Memory B cell (primary cell): ENCODE results near the gene FCER1G.
A peak's percentile ranks its signal among the peaks of the same experiment; 100 is the strongest.

Experiments used
- ATAC-seq: fragments of 150-1000 bp; cut with Tn5 transposase; 2 replicates; pipeline ENCODE4 v1.10.0; 2021; ENCODE audit warnings: low read depth, mild to moderate bottlenecking, moderate library complexity
- DNase-seq, 2 donors: peaks; one replicate each; pipeline ENCODE4 v3.0.0; 2022; ENCODE audit warnings: low spot score in 2 of 2
- H3K27ac Mint-ChIP-seq: one replicate; pipeline ENCODE4 v1.8.0; 2022; ENCODE audit warnings: mild to moderate bottlenecking, moderate library complexity, mixed read lengths
- H3K27me3 Mint-ChIP-seq: one replicate; pipeline ENCODE4 v1.8.0; 2022; ENCODE audit warnings: mixed read lengths
- H3K36me3 Mint-ChIP-seq: one replicate; pipeline ENCODE4 v1.8.0; 2022; ENCODE audit warnings: mild to moderate bottlenecking, mixed read lengths
- H3K4me1 Mint-ChIP-seq: one replicate; pipeline ENCODE4 v1.8.0; 2022; ENCODE audit warnings: mixed read lengths
- H3K4me3 Mint-ChIP-seq: one replicate; pipeline ENCODE4 v1.8.0; 2022; ENCODE audit warnings: mild to moderate bottlenecking, moderate library complexity, mixed read lengths
- H3K9me3 Mint-ChIP-seq: one replicate; pipeline ENCODE4 v1.8.0; 2022; ENCODE audit warnings: mixed read lengths

FCER1G gene

DNA sequence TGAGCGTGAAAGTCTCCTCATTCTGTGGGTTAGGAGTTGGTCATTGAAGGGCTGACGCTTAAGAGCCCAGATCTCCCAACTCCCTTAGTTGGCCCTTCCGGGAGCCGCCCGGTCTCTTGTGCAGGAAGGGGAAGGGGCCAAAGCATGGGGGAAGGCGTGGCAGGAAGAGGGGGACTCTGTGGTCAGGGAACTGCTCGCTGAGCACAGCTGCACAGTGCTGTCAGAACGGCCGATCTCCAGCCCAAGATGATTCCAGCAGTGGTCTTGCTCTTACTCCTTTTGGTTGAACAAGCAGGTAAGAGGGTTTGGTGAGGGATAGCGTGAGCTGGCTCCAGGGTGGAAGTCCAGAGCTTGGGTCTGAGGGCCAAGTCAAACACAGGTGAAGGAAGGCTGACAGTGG is at the start of gene FCER1G:
Gene FCER1G (plus strand): TSS at position 220 of the 400 bp plus-strand sequence. CDS start 27 bp downstream, at position 247.
- no peaks in the 10 kb centered on the region for H3K9me3 Mint-ChIP-seq
- ATAC-seq, result no peak
- H3K4me1 Mint-ChIP-seq, result peaks cover 25% of the 10 kb centered on the region
- H3K4me3 Mint-ChIP-seq, result no peak within 1 kb of the TSS
- peaks cover 6% of the 10 kb centered on the region for H3K27me3 Mint-ChIP-seq
- H3K36me3 Mint-ChIP-seq, result peaks cover 35% of the 10 kb centered on the region
- no peak for DNase-seq
- no peak within 1 kb of the TSS for H3K27ac Mint-ChIP-seq

DNA sequence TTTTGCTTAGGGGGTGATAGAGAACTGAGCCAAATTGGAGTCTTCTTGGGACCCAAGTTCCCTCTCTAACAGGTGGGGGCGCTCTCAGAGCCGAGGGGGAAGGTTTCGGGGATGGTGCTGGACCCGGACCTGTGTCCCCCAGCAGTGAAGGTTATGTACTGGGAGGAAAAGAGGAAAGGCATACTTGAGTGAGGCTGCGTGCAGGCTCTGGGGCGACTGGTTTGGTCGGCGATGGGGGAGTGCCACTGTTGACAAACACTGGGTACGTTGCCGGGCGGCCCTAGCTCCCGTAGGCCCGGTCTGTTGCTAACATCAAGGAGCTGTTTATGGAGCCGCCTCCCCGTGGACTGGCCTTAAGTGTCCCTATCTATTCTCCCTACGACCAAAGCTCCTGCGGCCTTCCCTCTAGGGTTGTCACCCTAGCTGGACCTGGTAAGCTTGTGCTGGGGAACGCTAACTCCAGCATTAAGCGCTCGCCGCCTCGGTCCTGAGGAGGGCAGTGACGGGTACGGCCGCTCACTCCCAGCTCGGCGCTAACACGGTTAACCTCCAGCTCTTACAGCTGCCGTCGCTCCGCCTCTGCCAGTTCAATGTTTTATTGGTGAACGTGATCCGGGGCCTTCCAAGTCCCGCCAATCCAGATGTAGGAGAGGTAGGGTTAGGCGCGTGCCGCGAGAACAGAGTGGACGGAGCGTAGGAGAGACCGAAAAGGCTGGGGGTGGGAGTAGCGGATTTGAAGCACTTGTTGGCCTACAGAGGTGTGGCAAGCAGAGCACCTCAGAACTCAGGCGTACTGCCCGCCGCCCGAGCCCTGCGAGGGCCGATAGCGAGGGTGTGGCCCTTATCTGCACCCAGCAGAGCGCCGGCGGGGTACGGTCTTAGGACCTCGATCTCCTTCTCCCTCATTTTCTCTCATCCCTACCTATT is 49.1 kb upstream of the FCER1G start, which contains the start of gene PPOX:
Gene PPOX (plus strand): TSS at position 685 of the 927 bp plus-strand sequence. CDS start 422 bp downstream, outside the sequence.
- H3K27me3 Mint-ChIP-seq, result no peaks in the 10 kb centered on the region
- ATAC-seq, result peak; percentile 88
- H3K27ac Mint-ChIP-seq, result peak within 1 kb of the TSS; percentile 96
- DNase-seq, result peak; percentile 82 to 90
- H3K4me3 Mint-ChIP-seq, result peak within 1 kb of the TSS; percentile 84
- peaks cover 35% of the 10 kb centered on the region for H3K4me1 Mint-ChIP-seq
- peaks cover 19% of the 10 kb centered on the region for H3K36me3 Mint-ChIP-seq
- H3K9me3 Mint-ChIP-seq, result no peaks in the 10 kb centered on the region

DNA sequence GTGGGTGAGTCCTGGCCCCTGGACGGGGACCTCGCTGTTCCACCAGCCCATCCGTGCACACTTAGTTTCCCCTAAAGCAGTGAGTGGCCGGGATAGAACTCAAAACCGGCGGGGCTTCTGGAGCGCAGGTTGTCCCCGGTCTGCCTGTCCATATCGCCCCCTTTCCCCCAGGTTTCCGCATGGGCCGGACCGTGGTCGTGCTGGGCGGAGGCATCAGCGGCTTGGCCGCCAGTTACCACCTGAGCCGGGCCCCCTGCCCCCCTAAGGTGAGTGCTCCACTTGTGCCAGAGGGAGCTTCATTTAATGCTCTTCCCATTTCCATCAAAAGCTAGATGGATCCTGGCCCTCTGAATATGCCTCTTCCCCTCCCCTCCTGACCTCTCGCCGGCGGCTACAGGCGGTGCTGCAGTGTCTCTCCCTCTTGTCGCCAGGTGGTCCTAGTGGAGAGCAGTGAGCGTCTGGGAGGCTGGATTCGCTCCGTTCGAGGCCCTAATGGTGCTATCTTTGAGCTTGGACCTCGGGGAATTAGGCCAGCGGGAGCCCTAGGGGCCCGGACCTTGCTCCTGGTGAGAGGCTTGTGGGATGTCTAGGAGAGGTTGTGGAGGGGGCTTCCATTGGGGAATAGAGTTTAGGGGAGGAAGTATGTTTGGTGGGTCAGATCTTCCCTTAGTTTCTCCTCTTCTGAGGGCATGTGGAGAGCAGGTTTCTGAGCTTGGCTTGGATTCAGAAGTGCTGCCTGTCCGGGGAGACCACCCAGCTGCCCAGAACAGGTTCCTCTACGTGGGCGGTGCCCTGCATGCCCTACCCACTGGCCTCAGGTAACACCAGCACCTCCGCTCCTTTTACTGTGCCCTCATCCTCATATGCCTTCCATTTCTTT is 48.2 kb upstream of the FCER1G start:
- DNase-seq (no peak), ATAC-seq (no peak)
- H3K27me3 Mint-ChIP-seq, result no peaks in the 10 kb centered on the region
- peak overlapping the region; percentile 84 for H3K4me3 Mint-ChIP-seq
- peak overlapping the region; percentile 96 for H3K27ac Mint-ChIP-seq
- H3K36me3 Mint-ChIP-seq, result peaks cover 19% of the 10 kb centered on the region
- no peaks in the 10 kb centered on the region for H3K9me3 Mint-ChIP-seq
- peaks cover 26% of the 10 kb centered on the region for H3K4me1 Mint-ChIP-seq

DNA sequence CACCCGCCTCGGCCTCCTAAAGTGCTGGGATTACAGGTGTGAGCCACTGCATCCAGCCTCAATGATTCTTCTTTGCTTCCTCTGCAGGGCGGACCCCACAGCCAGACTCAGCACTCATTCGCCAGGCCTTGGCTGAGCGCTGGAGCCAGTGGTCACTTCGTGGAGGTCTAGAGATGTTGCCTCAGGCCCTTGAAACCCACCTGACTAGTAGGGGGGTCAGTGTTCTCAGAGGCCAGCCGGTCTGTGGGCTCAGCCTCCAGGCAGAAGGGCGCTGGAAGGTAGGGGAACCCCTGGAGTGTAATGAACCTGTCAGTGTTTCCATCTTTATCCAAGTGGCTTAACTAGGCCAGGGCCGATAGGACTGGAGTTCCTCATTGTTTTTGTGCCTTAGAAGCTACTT is 46.2 kb upstream of the FCER1G start:
- H3K27ac Mint-ChIP-seq, result no peak overlapping the region
- H3K27me3 Mint-ChIP-seq, result no peaks in the 10 kb centered on the region
- H3K36me3 Mint-ChIP-seq, result peaks cover 24% of the 10 kb centered on the region
- no peak for ATAC-seq
- H3K4me3 Mint-ChIP-seq, result no peak overlapping the region
- DNase-seq, result no peak
- peaks cover 18% of the 10 kb centered on the region for H3K4me1 Mint-ChIP-seq
- H3K9me3 Mint-ChIP-seq, result no peaks in the 10 kb centered on the region

DNA sequence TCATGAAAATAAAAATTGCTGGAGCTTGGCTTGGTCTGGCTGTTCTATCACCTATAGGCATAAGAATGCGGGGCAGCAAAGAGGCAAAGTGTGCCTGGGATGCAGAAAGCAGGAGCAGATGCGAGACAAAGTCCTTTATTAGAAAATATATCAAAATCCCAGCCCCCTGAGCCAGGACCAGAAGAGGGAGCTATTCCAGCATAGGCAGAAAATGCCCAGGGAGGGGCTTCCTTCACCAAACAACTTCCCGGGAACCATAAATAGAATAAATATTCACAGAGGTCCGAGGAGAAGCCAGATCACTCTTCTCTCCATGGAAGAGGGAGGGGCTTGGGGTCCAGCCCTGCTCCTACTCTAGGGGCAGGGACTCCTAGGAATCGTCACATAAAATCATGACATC is 43.9 kb upstream of the FCER1G start:
- peaks cover 35% of the 10 kb centered on the region for H3K36me3 Mint-ChIP-seq

DNA sequence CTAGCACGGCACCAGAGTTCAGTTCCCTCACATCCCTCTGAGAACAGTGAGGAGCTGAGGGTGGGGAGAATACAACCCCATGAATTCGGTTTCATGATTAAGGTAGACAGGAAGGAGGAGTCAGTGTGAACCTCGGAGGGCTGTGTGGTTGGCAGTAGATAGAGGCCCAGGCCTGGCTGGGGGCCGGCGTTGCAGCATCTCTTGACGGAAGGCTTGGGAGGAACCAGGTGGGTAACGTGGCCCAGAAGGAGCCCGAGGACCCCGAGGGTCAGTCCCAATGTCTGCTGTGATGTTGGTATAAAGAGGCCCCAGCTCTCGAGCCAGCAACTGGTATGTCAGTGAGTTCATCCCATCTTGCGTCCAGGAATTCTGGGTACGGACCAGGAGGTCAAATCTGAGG is 43.4 kb upstream of the FCER1G start:
- DNase-seq (no peak), ATAC-seq (no peak)
- Mint-ChIP-seq H3K4me3 (no peak overlapping the region), H3K27ac (no peak overlapping the region), H3K27me3 (no peaks in the 10 kb centered on the region), H3K36me3 (peaks cover 35% of the 10 kb centered on the region), H3K9me3 (no peaks in the 10 kb centered on the region), H3K4me1 (peaks cover 35% of the 10 kb centered on the region)

More for the DNA sequence above, 43.9 kb upstream of the FCER1G start:
- Mint-ChIP-seq H3K4me3 (no peak overlapping the region), H3K27ac (no peak overlapping the region), H3K9me3 (no peaks in the 10 kb centered on the region), H3K27me3 (no peaks in the 10 kb centered on the region), H3K4me1 (peaks cover 30% of the 10 kb centered on the region)
- ATAC-seq (no peak), DNase-seq (no peak)

GRCh38 chr1:161172349-161172748 is 42.7 kb upstream of the FCER1G start:
- Mint-ChIP-seq H3K27me3 (no peaks in the 10 kb centered on the region), H3K9me3 (no peaks in the 10 kb centered on the region), H3K4me3 (no peak overlapping the region), H3K4me1 (peaks cover 31% of the 10 kb centered on the region), H3K27ac (no peak overlapping the region), H3K36me3 (peaks cover 35% of the 10 kb centered on the region)
- no peak for DNase-seq
- ATAC-seq, result no peak

GRCh38 chr1:161172776-161173376 is 42.2 kb upstream of the FCER1G start:
- no peaks in the 10 kb centered on the region for H3K27me3 Mint-ChIP-seq
- H3K36me3 Mint-ChIP-seq, result peaks cover 35% of the 10 kb centered on the region
- peak overlapping the region; percentile 67 for H3K27ac Mint-ChIP-seq

DNA sequence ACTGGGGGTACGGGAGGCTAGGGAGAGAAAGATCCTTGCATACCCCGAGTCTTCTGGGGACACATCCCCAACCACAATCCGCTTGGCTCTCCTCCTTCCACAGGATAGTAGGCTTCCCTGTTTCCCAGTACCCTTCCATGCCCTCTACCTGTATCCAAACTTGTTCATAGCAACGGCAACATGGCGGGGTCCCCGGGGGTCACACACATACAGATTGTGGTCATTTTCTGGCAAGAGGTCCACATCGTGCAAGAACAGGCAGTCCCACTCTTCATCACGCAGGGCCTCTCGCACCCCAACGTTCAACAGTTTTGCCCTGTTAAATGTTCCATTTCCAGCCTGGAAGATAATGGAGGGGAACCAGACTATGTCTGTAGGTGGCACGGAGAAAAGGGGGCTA is 41.4 kb upstream of the FCER1G start:
- Mint-ChIP-seq H3K4me3 (no peak overlapping the region), H3K27ac (peak overlapping the region; percentile 67), H3K36me3 (peaks cover 35% of the 10 kb centered on the region), H3K9me3 (no peaks in the 10 kb centered on the region), H3K4me1 (peaks cover 33% of the 10 kb centered on the region), H3K27me3 (no peaks in the 10 kb centered on the region)
- ATAC-seq (no peak), DNase-seq (no peak)

More at GRCh38 chr1:161172776-161173376, 42.2 kb upstream of the FCER1G start:
- peaks cover 33% of the 10 kb centered on the region for H3K4me1 Mint-ChIP-seq
- H3K9me3 Mint-ChIP-seq, result no peaks in the 10 kb centered on the region
- ATAC-seq (no peak), DNase-seq (no peak)
- H3K4me3 Mint-ChIP-seq, result no peak overlapping the region

GRCh38 chr1:161174911-161175310 is 40.2 kb upstream of the FCER1G start:
- peak overlapping the region; percentile 14 for H3K27ac Mint-ChIP-seq
- no peak for ATAC-seq
- DNase-seq, result no peak
- H3K4me1 Mint-ChIP-seq, result peaks cover 36% of the 10 kb centered on the region
- no peaks in the 10 kb centered on the region for H3K27me3 Mint-ChIP-seq
- H3K4me3 Mint-ChIP-seq, result peak overlapping the region; percentile 29
- peaks cover 31% of the 10 kb centered on the region for H3K36me3 Mint-ChIP-seq
- H3K9me3 Mint-ChIP-seq, result no peaks in the 10 kb centered on the region

- Mint-ChIP-seq H3K9me3 (no peaks in the 10 kb centered on the region), H3K36me3 (peaks cover 31% of the 10 kb centered on the region), H3K27me3 (no peaks in the 10 kb centered on the region), H3K4me3 (peak overlapping the region; percentile 100), H3K27ac (peak overlapping the region; percentile 96), H3K4me1 (peaks cover 42% of the 10 kb centered on the region)
- DNase-seq (no peak), ATAC-seq (no peak)
These were observed 39.2 kb upstream of the FCER1G start for GRCh38 chr1:161175771-161176453.

DNA sequence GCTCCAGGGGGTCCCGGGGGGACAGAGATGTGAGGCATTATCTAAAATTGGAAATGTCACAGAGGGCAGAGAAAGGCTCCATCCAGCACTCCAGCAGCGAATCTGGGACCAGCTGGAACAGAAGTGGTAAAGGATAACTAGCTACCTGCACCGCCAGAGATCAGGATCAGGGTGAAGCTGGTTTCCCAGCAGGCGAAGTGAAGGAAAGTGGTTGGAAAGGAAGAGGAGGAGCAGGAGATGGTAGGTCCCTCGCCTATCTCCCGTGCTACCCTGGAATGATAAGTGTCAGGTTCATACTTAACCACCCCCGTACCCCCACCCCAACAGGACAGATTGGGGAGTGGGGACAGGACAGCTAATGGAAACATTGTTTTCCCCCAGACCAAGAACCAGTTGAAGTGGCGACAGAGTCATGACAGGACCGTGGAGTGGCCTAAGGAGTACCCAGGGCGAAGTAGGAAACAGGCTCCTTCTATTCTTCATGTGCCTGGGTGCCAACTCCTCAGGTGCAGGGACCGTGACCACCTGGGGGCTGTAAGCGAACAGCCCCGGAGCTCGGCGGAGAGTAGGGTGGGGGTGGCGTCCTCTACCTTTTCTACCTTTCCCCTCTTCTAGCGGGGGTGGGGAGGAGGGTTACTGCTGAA is 38.5 kb upstream of the FCER1G start:
- H3K4me3 Mint-ChIP-seq, result peak overlapping the region; percentile 100
- peak overlapping the region; percentile 96 for H3K27ac Mint-ChIP-seq
- H3K27me3 Mint-ChIP-seq, result no peaks in the 10 kb centered on the region
- ATAC-seq, result no peak
- H3K36me3 Mint-ChIP-seq, result peaks cover 26% of the 10 kb centered on the region
- no peak for DNase-seq
- H3K4me1 Mint-ChIP-seq, result peaks cover 42% of the 10 kb centered on the region
- no peaks in the 10 kb centered on the region for H3K9me3 Mint-ChIP-seq
